IMR-90 (cell line): ENCODE data around the gene MYO9A. TPM values are rescaled to one million over a fixed set of nuclear protein-coding genes. Genes with fewer than 3 reads are reported as not detected.

Experiments
- ATAC-seq: fragments of 200-7000 bp; cut with Tn5 transposase; 2 replicates; pipeline ENCODE4 v1.9.1; 2020; ENCODE audit warnings: low read depth, mild to moderate bottlenecking, moderate library complexity
- BruUV-seq: library from RNA; stranded (reverse); fragments of 400-500 nt; replicated peaks from 2 replicates; lab custom pipeline; 2021; lab: Mats Ljungman, UMichigan
- CTCF ChIA-PET: fragments of 300-600 bp; formaldehyde crosslinking; extraction: SDS; loops from one replicate; lab custom pipeline; 2021; ENCODE audit warnings: antibody characterized with exemption; lab: Yijun Ruan, JAX
- POLR2A ChIA-PET: fragments of 300-600 bp; sonication (Branson Sonifier 250); formaldehyde crosslinking; loops from one replicate; lab custom pipeline; 2022; ENCODE audit warnings: antibody characterized with exemption; ENCODE audit not compliant: unreplicated experiment; lab: Charles Lee
- DNase-seq: peaks from one replicate; pipeline ENCODE4 v3.0.0; 2013
- H2AFZ ChIP-seq: replicated peaks from 2 replicates; pipeline ENCODE3; 2013; ENCODE audit warnings: low read length, mild to moderate bottlenecking; ENCODE audit not compliant: poor library complexity
- H2AK5ac ChIP-seq: 2 replicates; pipeline ENCODE4 v1.6.1; 2013; ENCODE audit warnings: low read depth, low read length, inconsistent platforms
- H2AK9ac ChIP-seq: replicated peaks from 2 replicates; pipeline ENCODE3; 2013; ENCODE audit warnings: mild to moderate bottlenecking, low read depth, low read length, moderate library complexity; ENCODE audit not compliant: poor library complexity
- H2BK120ac ChIP-seq: 2 replicates; pipeline ENCODE4 v1.6.1; 2013; ENCODE audit warnings: low read depth, low read length, inconsistent platforms
- H2BK15ac ChIP-seq: 3 replicates; pipeline ENCODE4 v1.6.1; 2013; ENCODE audit warnings: low read depth, low read length, inconsistent platforms
- H2BK20ac ChIP-seq: 2 replicates; pipeline ENCODE4 v1.6.1; 2013; ENCODE audit warnings: low read depth, mild to moderate bottlenecking, inconsistent platforms, low read length, moderate library complexity
- H2BK5ac ChIP-seq: 2 replicates; pipeline ENCODE4 v1.6.1; 2013; ENCODE audit warnings: mild to moderate bottlenecking, low read depth, low read length, inconsistent platforms; ENCODE audit not compliant: poor library complexity, severe bottlenecking
- H3K14ac ChIP-seq: replicated peaks from 2 replicates; pipeline ENCODE4 v1.6.1; 2013; ENCODE audit warnings: low read depth, low read length, inconsistent platforms
- H3K18ac ChIP-seq: 2 replicates; pipeline ENCODE4 v1.6.1; 2013; ENCODE audit warnings: low read depth, low read length, control low read depth
- H3K23ac ChIP-seq: 2 replicates; pipeline ENCODE4 v1.6.1; 2013; ENCODE audit warnings: low read depth, low read length, inconsistent platforms
- H3K27ac ChIP-seq: 2 replicates; pipeline ENCODE4 v1.5.1; 2013; ENCODE audit warnings: mild to moderate bottlenecking, control low read depth, low read length; ENCODE audit not compliant: insufficient read depth
- H3K27me3 ChIP-seq: 2 replicates; pipeline ENCODE4 v1.6.1; 2013; ENCODE audit warnings: low read length; ENCODE audit not compliant: control insufficient read depth, insufficient read depth
- H3K36me3 ChIP-seq: 2 replicates; pipeline ENCODE4 v1.6.1; 2013; ENCODE audit warnings: low read length, mixed read lengths; ENCODE audit not compliant: control insufficient read depth, insufficient read depth
- H3K4ac ChIP-seq: 2 replicates; pipeline ENCODE4 v1.6.1; 2013; ENCODE audit warnings: low read depth, low read length, inconsistent platforms
- H3K4me1 ChIP-seq: 2 replicates; pipeline ENCODE4 v1.6.1; 2013; ENCODE audit warnings: low read length, mixed read lengths; ENCODE audit not compliant: control insufficient read depth, insufficient read depth
- H3K4me2 ChIP-seq: 2 replicates; pipeline ENCODE4 v1.6.1; 2013; ENCODE audit warnings: low read depth, mild to moderate bottlenecking, control low read depth, low read length, moderate library complexity
- H3K4me3 ChIP-seq: 2 replicates; pipeline ENCODE4 v1.5.1; 2013; ENCODE audit warnings: low read depth, mild to moderate bottlenecking, control low read depth, low read length, moderate library complexity; ENCODE audit not compliant: insufficient read depth
- H3K56ac ChIP-seq: 2 replicates; pipeline ENCODE4 v1.6.1; 2013; ENCODE audit warnings: low read length, inconsistent platforms; ENCODE audit not compliant: insufficient read depth; ENCODE audit errors: extremely low read depth
- H3K79me1 ChIP-seq, 2 experiments: 2 replicates each; pipeline ENCODE4 v1.6.1; 2013; ENCODE audit warnings: low read length in 2 of 2, inconsistent platforms in 1 of 2, low read depth in 1 of 2
- H3K9ac ChIP-seq: 2 replicates; pipeline ENCODE4 v1.6.1; 2013; ENCODE audit warnings: low read depth, low read length, control low read depth
- H3K9me1 ChIP-seq: 2 replicates; pipeline ENCODE4 v1.6.1; 2013; ENCODE audit warnings: low read length, inconsistent platforms; ENCODE audit not compliant: insufficient read depth
- H3K9me3 ChIP-seq: 2 replicates; pipeline ENCODE4 v1.6.1; 2013; ENCODE audit warnings: low read length; ENCODE audit not compliant: control insufficient read depth, insufficient read depth
- H4K20me1 ChIP-seq: 2 replicates; pipeline ENCODE4 v1.6.1; 2013; ENCODE audit warnings: low read length, inconsistent platforms; ENCODE audit not compliant: insufficient read depth
- H4K5ac ChIP-seq: 2 replicates; pipeline ENCODE4 v1.6.1; 2013; ENCODE audit warnings: mild to moderate bottlenecking, low read depth, low read length, control low read depth
- H4K8ac ChIP-seq, 2 experiments: 2 replicates each; pipeline ENCODE4 v1.6.1; 2013; ENCODE audit warnings: low read depth in 2 of 2, low read length in 2 of 2, control low read depth in 1 of 2, inconsistent platforms in 1 of 2
- H4K91ac ChIP-seq: 2 replicates; pipeline ENCODE4 v1.6.1; 2013; ENCODE audit warnings: low read depth, low read length, inconsistent platforms; ENCODE audit not compliant: insufficient read depth
- CHD1 ChIP-seq: IDR thresholded peaks from 2 replicates; pipeline ENCODE4 v1.6.1; 2012; ENCODE audit warnings: low read depth, low read length, improper control_type of control experiment
- RFX5 ChIP-seq: IDR thresholded peaks from 2 replicates; pipeline ENCODE4 v1.8.0; 2012; ENCODE audit warnings: low read depth, mild to moderate bottlenecking, low read length, moderate library complexity
- WGBS, 2 experiments: methylation state at CpG; one replicate each; pipeline versions ENCODE4 v1.1.5 to v1.1.7; 2013; ENCODE audit warnings: missing lambda C conversion rate in 2 of 2; ENCODE audit not compliant: insufficient read length in 1 of 2; ENCODE audit errors: extremely low coverage in 2 of 2; 5-methylcytosine and 5-hydroxymethylcytosine counted together
- dilution Hi-C: fragments of 300-500 bp; cut with HindIII; formaldehyde crosslinking; loops from one replicate; pipeline ENCODE4 v1.14.3; 2018; ENCODE audit warnings: low sequenced_read_pairs; ENCODE audit not compliant: unreplicated experiment
- in situ Hi-C: fragments of 300-500 bp; cut with MboI; formaldehyde crosslinking; loops from 3 replicates; pipeline ENCODE4 v1.14.3; 2019; ENCODE audit warnings: low sequenced_read_pairs, inconsistent platforms, mixed read lengths
- intact Hi-C: fragments of 100-400 bp; cut with micrococcal nuclease; formaldehyde crosslinking; loops from 2 replicates; pipeline ENCODE4 v1.10.0; 2022
- polyA plus RNA-seq, 3 experiments: library from polyadenylated mRNA; depleted of rRNA; stranded (reverse); fragments of >200 nt; gene quantifications; 2 replicates each; pipeline ENCODE4 v1.2.3, GENCODE V29; 2012; ENCODE audit warnings: low replicate concordance in 1 of 3
- total RNA-seq: library from RNA; depleted of rRNA; stranded (reverse); fragments of >200 nt; gene quantifications from 2 replicates; pipeline ENCODE4 v1.2.3, GENCODE V29; 2012
- TF ChIP-seq, protein P1 (sequence below): conservative IDR thresholded peaks from 2 replicates; pipeline ENCODE4 v1.5.1; 2012; ENCODE audit warnings: mild to moderate bottlenecking, low read depth, low read length, improper control_type of control experiment
- TF ChIP-seq, protein P2 (sequence below): fragments of 150-350 bp; IDR thresholded peaks from 2 replicates; pipeline ENCODE4 v1.6.1; 2016; ENCODE audit warnings: low read depth, mild to moderate bottlenecking, low read length, moderate library complexity, borderline replicate concordance

MYO9A gene
- total and polyA plus RNA-seq, 2 of the 4 experiments (the other 2 are of a cell fraction) = 6.0 to 49.5 TPM

DNA sequence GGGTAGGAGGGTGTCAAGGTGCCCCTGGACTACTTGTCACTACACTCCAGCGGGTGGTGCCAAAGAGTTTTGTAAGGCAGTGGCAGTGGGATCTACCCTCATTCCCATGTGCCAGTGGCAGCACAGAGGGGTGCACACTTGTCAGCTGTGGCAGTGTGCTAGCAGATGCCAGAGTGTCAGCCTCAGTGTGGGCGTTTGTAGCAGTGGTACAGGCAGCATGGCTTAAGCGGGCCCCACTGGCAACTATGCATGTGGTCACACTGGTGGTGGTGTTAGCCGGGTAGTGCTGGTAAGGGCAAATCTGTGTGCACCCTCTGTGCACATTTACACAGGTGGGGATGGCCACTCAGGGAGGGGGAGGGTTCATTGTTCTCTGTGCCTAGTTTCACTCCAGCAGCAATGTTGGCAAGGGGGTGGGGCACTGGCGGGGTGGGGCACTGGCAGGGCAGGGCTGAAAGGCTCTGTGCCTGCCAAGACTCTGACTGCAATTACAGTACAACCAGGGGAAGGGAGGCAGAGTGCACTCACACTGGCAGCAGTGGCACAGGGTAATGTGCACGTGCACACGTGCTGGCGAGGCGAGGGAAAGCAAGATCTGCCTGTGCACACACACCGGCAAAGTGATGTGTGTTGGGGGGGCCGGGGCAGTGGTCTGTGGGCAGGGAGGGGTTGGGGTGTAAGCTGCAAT lies 31.8 kb downstream of the MYO9A start:
- ChIA-PET CTCF (no interaction called here), POLR2A (no interaction called here)
- no TSS peak for BruUV-seq
- dilution Hi-C loops = no loop called here
- Histone ChIP-seq H4K8ac (no peak overlapping the region), H3K4me1 (no peaks in the 10 kb centered on the region), H2AK5ac (no peak overlapping the region), H3K56ac (no peak overlapping the region), H3K27me3 (no peaks in the 10 kb centered on the region), H2BK120ac (no peak overlapping the region), H4K20me1 (peaks cover 9% of the 10 kb centered on the region), H3K9me1 (peaks cover 12% of the 10 kb centered on the region; the same call in 1 of the 2 replicates), H4K91ac (no peak overlapping the region), H3K79me1 (peaks cover 7 to 34% of the 10 kb centered on the region in 2 experiments; a peak in 3 of 4 replicates), H2BK20ac (no peak overlapping the region), H3K4me3 (no peak overlapping the region), H3K23ac (no peak overlapping the region), H2BK15ac (no peak overlapping the region), H4K5ac (no peak overlapping the region), H3K9me3 (no peaks in the 10 kb centered on the region; the same call in 1 of the 2 replicates), H2AK9ac (no peak overlapping the region), H2AFZ (no peak overlapping the region), H3K18ac (no peak overlapping the region), H3K9ac (no peak overlapping the region), H3K4me2 (no peak overlapping the region), H3K4ac (no peak overlapping the region), H3K36me3 (peaks cover 2% of the 10 kb centered on the region; the same call in 1 of the 2 replicates), H2BK5ac (no peak overlapping the region), H3K14ac (no peak overlapping the region), H3K27ac (no peak overlapping the region)
- intact Hi-C loops = no loop called here
- no peak for DNase-seq
- in situ Hi-C loops = no loop called here
- WGBS, 2 experiments = 97% methylated on average over 8 of the region's 11 CpGs; no CpG with 5 or more reads in 1 of the 2 experiments
- ATAC-seq = no peak
- TF ChIP-seq, protein P1, sequence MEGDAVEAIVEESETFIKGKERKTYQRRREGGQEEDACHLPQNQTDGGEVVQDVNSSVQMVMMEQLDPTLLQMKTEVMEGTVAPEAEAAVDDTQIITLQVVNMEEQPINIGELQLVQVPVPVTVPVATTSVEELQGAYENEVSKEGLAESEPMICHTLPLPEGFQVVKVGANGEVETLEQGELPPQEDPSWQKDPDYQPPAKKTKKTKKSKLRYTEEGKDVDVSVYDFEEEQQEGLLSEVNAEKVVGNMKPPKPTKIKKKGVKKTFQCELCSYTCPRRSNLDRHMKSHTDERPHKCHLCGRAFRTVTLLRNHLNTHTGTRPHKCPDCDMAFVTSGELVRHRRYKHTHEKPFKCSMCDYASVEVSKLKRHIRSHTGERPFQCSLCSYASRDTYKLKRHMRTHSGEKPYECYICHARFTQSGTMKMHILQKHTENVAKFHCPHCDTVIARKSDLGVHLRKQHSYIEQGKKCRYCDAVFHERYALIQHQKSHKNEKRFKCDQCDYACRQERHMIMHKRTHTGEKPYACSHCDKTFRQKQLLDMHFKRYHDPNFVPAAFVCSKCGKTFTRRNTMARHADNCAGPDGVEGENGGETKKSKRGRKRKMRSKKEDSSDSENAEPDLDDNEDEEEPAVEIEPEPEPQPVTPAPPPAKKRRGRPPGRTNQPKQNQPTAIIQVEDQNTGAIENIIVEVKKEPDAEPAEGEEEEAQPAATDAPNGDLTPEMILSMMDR = no peak
- TF ChIP-seq, protein P2, sequence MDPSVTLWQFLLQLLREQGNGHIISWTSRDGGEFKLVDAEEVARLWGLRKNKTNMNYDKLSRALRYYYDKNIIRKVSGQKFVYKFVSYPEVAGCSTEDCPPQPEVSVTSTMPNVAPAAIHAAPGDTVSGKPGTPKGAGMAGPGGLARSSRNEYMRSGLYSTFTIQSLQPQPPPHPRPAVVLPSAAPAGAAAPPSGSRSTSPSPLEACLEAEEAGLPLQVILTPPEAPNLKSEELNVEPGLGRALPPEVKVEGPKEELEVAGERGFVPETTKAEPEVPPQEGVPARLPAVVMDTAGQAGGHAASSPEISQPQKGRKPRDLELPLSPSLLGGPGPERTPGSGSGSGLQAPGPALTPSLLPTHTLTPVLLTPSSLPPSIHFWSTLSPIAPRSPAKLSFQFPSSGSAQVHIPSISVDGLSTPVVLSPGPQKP = no peak
- TF ChIP-seq RFX5 = no peak
- TF ChIP-seq CHD1 = no peak
